Nephron progenitor cell (in vitro differentiated cells): ENCODE measurements around the gene CRTAP.
"Not testable (repeated sequence)": the region's sequence is repeated elsewhere in the genome, so short reads cannot be mapped to it uniquely, and the experiment has no call there.

Source experiments
- DNase-seq: peaks from one replicate; pipeline ENCODE4 v3.0.0; 2021
- H3K27ac Mint-ChIP-seq: 2 replicates; pipeline ENCODE4 v1.8.0; 2021; ENCODE audit warnings: mild to moderate bottlenecking, moderate library complexity, mixed read lengths
- H3K27me3 Mint-ChIP-seq: 2 replicates; pipeline ENCODE4 v1.8.0; 2021; ENCODE audit warnings: mild to moderate bottlenecking, low read depth, mixed read lengths; ENCODE audit not compliant: poor library complexity
- H3K36me3 Mint-ChIP-seq: 2 replicates; pipeline ENCODE4 v1.8.0; 2021; ENCODE audit warnings: low read depth, mixed read lengths
- H3K4me1 Mint-ChIP-seq: 2 replicates; pipeline ENCODE4 v1.8.0; 2021; ENCODE audit warnings: mixed read lengths
- H3K4me3 Mint-ChIP-seq: 2 replicates; pipeline ENCODE4 v1.8.0; 2021; ENCODE audit warnings: mild to moderate bottlenecking, moderate library complexity, mixed read lengths
- H3K9me3 Mint-ChIP-seq: 2 replicates; pipeline ENCODE4 v1.8.0; 2021; ENCODE audit warnings: mild to moderate bottlenecking, moderate library complexity, mixed read lengths
- TF ChIP-seq, protein P1 (sequence below): fragments of 200-600 bp; sonication (generic); IDR thresholded peaks from 2 replicates; pipeline ENCODE4 v1.5.0; 2021; ENCODE audit warnings: antibody characterized with exemption

Gene CRTAP

DNA sequence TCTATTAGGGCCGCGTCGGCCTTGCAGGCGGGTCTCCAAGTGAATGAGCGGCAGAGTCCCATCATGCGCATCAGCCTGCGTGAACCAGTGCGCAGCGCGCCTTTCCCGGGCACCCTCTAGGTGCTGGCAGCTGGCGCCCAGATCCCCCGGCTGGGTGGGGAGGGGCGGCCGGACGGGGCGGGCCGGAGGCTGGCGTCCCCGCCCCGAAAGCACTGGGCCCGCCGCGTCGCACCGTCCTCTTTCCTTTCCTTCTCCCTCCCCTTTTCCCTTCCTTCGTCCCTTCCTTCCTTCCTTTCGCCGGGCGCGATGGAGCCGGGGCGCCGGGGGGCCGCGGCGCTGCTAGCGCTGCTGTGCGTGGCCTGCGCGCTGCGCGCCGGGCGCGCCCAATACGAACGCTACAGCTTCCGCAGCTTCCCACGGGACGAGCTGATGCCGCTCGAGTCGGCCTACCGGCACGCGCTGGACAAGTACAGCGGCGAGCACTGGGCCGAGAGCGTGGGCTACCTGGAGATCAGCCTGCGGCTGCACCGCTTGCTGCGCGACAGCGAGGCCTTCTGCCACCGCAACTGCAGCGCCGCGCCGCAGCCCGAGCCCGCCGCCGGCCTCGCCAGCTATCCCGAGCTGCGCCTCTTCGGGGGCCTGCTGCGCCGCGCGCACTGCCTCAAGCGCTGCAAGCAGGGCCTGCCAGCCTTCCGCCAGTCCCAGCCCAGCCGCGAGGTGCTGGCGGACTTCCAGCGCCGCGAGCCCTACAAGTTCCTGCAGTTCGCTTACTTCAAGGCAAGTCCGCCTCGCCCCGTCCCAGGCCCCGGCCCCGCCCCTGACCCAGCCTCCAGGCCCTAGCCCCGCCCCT lies at the start of gene CRTAP:
Gene CRTAP, plus strand, starts transcription at position 243 of the 850 bp plus-strand sequence. Its CDS starts 64 bp downstream, at position 307.
- TF ChIP-seq, protein P1, sequence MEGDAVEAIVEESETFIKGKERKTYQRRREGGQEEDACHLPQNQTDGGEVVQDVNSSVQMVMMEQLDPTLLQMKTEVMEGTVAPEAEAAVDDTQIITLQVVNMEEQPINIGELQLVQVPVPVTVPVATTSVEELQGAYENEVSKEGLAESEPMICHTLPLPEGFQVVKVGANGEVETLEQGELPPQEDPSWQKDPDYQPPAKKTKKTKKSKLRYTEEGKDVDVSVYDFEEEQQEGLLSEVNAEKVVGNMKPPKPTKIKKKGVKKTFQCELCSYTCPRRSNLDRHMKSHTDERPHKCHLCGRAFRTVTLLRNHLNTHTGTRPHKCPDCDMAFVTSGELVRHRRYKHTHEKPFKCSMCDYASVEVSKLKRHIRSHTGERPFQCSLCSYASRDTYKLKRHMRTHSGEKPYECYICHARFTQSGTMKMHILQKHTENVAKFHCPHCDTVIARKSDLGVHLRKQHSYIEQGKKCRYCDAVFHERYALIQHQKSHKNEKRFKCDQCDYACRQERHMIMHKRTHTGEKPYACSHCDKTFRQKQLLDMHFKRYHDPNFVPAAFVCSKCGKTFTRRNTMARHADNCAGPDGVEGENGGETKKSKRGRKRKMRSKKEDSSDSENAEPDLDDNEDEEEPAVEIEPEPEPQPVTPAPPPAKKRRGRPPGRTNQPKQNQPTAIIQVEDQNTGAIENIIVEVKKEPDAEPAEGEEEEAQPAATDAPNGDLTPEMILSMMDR, result no peak
- peak within 1 kb of the TSS; percentile 91 for H3K27ac Mint-ChIP-seq
- peaks cover 3% of the 10 kb centered on the region for H3K27me3 Mint-ChIP-seq
- peak; percentile 93 for DNase-seq
- H3K9me3 Mint-ChIP-seq, result peaks cover 10% of the 10 kb centered on the region
- H3K4me1 Mint-ChIP-seq, result peaks cover 40% of the 10 kb centered on the region
- H3K4me3 Mint-ChIP-seq, result peak within 1 kb of the TSS; percentile 83
- H3K36me3 Mint-ChIP-seq, result peaks cover 25% of the 10 kb centered on the region

DNA sequence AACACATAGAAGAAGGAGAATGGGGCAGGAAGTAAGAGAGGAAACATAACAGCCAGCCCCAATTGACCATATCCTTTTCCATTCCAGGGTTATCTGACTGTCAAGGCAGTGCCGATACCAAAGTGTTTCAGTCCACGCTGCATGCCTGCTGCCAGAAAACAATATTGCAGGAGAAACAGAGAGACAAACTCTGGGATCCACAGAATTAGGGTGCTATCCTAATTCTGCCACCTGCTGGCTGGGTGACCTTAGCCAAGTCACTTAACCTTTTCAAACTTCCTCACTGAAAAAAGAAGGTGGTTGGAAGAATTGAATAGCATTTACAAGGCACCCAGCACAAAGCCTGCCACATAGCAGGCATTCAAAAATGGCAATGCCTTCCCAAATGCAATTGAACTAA lies 48.9 kb upstream of the CRTAP start:
- peaks cover 38% of the 10 kb centered on the region for H3K36me3 Mint-ChIP-seq
- H3K4me1 Mint-ChIP-seq, result no peaks in the 10 kb centered on the region
- H3K27me3 Mint-ChIP-seq, result no peaks in the 10 kb centered on the region
- no peaks in the 10 kb centered on the region for H3K9me3 Mint-ChIP-seq
- H3K4me3 Mint-ChIP-seq, result no peak overlapping the region
- no peak overlapping the region for H3K27ac Mint-ChIP-seq
- TF ChIP-seq, protein P1, result no peak
- no peak for DNase-seq

DNA sequence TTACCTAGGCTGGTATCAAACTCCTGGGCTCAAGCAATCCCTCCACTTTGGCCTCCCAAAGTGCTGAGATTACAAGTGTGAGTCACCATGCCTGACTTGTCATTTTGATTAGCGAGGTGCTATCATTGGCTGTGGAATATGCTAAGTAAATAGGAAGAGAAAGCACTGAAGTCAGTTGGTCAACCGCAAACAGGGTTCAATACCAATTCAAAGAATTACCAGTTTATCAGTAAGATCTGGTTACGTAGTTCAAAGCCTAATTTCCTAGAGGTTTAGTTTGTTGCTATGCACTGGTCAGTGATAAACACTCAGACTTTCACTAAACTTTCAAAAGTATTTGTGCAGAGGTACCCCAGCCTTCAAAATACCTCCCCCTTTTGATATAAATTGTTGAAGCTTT lies 46.3 kb upstream of the CRTAP start:
- Mint-ChIP-seq H3K27ac (no peak overlapping the region), H3K4me1 (no peaks in the 10 kb centered on the region), H3K27me3 (no peaks in the 10 kb centered on the region), H3K36me3 (peaks cover 23% of the 10 kb centered on the region), H3K9me3 (no peaks in the 10 kb centered on the region), H3K4me3 (no peak overlapping the region)
- DNase-seq, result no peak
- TF ChIP-seq, protein P1, result no peak

DNA sequence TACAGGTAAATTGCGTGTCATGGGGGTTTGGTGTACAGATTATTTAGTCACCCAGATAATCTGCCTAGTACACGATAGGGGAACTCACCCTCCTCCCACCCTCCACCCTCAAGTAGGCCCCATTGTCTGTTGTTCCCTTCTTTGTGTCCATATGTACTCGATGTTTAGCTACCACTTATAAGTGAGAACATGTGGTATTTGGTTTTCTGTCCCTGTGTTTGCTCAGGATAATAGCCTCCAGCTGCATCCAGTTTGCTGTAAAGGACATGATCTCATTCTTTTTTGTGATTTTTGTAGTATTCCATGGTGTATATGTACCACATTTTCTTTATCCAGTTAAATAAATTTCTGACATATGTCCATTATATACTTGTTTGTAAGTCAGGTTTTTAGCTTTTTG lies 44.0 kb upstream of the CRTAP start:
- not testable (repeated sequence) for H3K4me3 Mint-ChIP-seq, H3K4me1 Mint-ChIP-seq, H3K36me3 Mint-ChIP-seq, DNase-seq, H3K27me3 Mint-ChIP-seq, H3K27ac Mint-ChIP-seq, H3K9me3 Mint-ChIP-seq

DNA sequence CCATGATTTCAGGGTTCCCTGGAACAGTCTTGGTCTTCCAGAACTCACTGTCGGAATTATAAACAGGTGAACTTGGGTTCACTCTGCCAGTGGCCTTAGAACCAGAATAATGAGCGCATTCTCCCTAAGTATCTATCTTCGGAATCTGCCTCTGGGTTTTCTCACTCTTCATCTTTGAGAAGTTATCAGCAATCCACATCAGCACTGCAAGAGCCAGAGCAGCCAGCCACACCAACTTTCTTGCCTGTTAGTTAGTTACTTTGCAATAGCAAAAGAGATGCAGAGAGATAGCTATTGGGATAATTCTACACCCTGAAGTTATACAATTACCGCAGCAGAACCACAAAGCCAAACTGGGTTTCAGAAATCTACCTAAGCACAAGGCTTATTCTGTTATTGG lies 42.6 kb upstream of the CRTAP start:
- TF ChIP-seq, protein P1, result no peak
- DNase-seq, result no peak
- Mint-ChIP-seq H3K4me3 (no peak overlapping the region), H3K27me3 (no peaks in the 10 kb centered on the region), H3K9me3 (no peaks in the 10 kb centered on the region), H3K36me3 (peaks cover 9% of the 10 kb centered on the region), H3K4me1 (peaks cover 7% of the 10 kb centered on the region), H3K27ac (no peak overlapping the region)

DNA sequence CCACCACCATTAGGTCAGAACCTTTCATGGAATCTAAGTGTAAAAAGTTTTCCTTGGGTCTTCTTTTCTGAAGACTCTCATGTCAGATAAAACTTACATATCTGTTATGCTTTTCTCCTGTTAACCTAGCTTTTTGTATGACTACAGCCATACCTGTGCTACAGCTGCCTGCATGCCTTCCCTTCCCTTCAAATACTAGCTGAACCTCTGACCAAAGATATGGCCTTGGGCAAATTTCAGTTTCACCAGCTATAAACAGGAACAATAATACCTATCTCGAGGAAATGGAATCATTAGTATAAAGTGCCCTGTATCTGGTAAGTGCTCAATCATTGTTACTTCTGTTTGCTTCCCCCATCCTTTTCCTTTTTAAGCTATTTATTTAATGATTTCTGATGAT lies 41.9 kb upstream of the CRTAP start:
- Mint-ChIP-seq H3K27me3 (no peaks in the 10 kb centered on the region), H3K27ac (no peak overlapping the region), H3K4me3 (no peak overlapping the region), H3K4me1 (peaks cover 9% of the 10 kb centered on the region), H3K9me3 (no peaks in the 10 kb centered on the region), H3K36me3 (peaks cover 7% of the 10 kb centered on the region)
- DNase-seq, result no peak
- TF ChIP-seq, protein P1, result no peak
